ENCODE data around the gene SYP.

The SYP gene

GRCh38 chrX:49166914-49167739 is 32.9 kb downstream of the SYP start:
- TF ChIP-seq CTCF (IDR thresholded peaks at IDR 0.05; ENCODE audit: low read depth, low read length, missing control alignments): no peak
- in situ Hi-C loops (cut with HindIII; ENCODE audit: low sequenced_read_pairs): no loop called here
- H3K4me3 ChIP-seq (ENCODE audit: low read depth, low read length): peak overlapping the region; percentile 36
- DNase-seq (ENCODE audit: low read depth): peak; percentile 54

GRCh38 chrX:49165901-49166881 is 33.8 kb downstream of the SYP start:
- no peak for TF ChIP-seq CTCF (IDR thresholded peaks at IDR 0.05; ENCODE audit: low read depth, low read length, missing control alignments)
- DNase-seq (ENCODE audit: low read depth): peak; percentile 28
- in situ Hi-C loops (cut with HindIII; ENCODE audit: low sequenced_read_pairs): no loop called here
- peak overlapping the region; percentile 36 for H3K4me3 ChIP-seq (ENCODE audit: low read depth, low read length)

GRCh38 chrX:49164589-49165360 is 35.2 kb downstream of the SYP start:
- DNase-seq (ENCODE audit: low read depth): no peak
- no peak overlapping the region for H3K4me3 ChIP-seq (ENCODE audit: low read depth, low read length)
- in situ Hi-C loops (cut with HindIII; ENCODE audit: low sequenced_read_pairs): no loop called here
- TF ChIP-seq CTCF (IDR thresholded peaks at IDR 0.05; ENCODE audit: low read depth, low read length, missing control alignments): no peak

- TF ChIP-seq CTCF (IDR thresholded peaks at IDR 0.05; ENCODE audit: low read depth, low read length, missing control alignments): peak; percentile 44
- peak; percentile 29 for DNase-seq (ENCODE audit: low read depth)
- in situ Hi-C loops (cut with HindIII; ENCODE audit: low sequenced_read_pairs): no loop called here
- H3K4me3 ChIP-seq (ENCODE audit: low read depth, low read length): peak overlapping the region; percentile 22
Observed at GRCh38 chrX:49163555-49164419, 36.2 kb downstream of the SYP start.

GRCh38 chrX:49162620-49163019 is 37.4 kb downstream of the SYP start, which contains the start of gene MAGIX:
Gene MAGIX, plus strand, starts transcription at chrX:49162758. Its CDS starts 132 bp downstream, at chrX:49162890.
- in situ Hi-C loops (cut with HindIII; ENCODE audit: low sequenced_read_pairs): no loop called here
- DNase-seq (ENCODE audit: low read depth): no peak
- H3K4me3 ChIP-seq (ENCODE audit: low read depth, low read length): peak within 1 kb of the TSS; percentile 16
- TF ChIP-seq CTCF (IDR thresholded peaks at IDR 0.05; ENCODE audit: low read depth, low read length, missing control alignments): no peak
